Fibroblast of mammary gland (primary cell): ENCODE results near the gene ZNF747.

Experiments used
- DNase-seq: peaks from one replicate; pipeline ENCODE4 v3.0.0-alpha.2; 2010; ENCODE audit warnings: low read depth
- H3K4me3 ChIP-seq: 2 replicates; pipeline ENCODE4 v1.5.1; 2011; ENCODE audit warnings: low read depth, mild to moderate bottlenecking, low read length, moderate library complexity; ENCODE audit not compliant: control insufficient read depth
- TF ChIP-seq, protein P1 (sequence below): conservative IDR thresholded peaks from 2 replicates; pipeline ENCODE4 v1.5.1; 2011; ENCODE audit warnings: low read depth, low read length, inconsistent platforms; ENCODE audit not compliant: control insufficient read depth, insufficient read depth

ZNF747 gene

GRCh38 chr16:30509081-30509765 is 25.4 kb downstream of the ZNF747 start:
- H3K4me3 ChIP-seq = no peak overlapping the region
- TF ChIP-seq, protein P1, sequence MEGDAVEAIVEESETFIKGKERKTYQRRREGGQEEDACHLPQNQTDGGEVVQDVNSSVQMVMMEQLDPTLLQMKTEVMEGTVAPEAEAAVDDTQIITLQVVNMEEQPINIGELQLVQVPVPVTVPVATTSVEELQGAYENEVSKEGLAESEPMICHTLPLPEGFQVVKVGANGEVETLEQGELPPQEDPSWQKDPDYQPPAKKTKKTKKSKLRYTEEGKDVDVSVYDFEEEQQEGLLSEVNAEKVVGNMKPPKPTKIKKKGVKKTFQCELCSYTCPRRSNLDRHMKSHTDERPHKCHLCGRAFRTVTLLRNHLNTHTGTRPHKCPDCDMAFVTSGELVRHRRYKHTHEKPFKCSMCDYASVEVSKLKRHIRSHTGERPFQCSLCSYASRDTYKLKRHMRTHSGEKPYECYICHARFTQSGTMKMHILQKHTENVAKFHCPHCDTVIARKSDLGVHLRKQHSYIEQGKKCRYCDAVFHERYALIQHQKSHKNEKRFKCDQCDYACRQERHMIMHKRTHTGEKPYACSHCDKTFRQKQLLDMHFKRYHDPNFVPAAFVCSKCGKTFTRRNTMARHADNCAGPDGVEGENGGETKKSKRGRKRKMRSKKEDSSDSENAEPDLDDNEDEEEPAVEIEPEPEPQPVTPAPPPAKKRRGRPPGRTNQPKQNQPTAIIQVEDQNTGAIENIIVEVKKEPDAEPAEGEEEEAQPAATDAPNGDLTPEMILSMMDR = no peak
- DNase-seq = no peak

GRCh38 chr16:30503403-30504296 is 31.0 kb downstream of the ZNF747 start:
- H3K4me3 ChIP-seq = no peak overlapping the region
- DNase-seq = no peak
- TF ChIP-seq, protein P1 = no peak

GRCh38 chr16:30499284-30499683 is 35.4 kb downstream of the ZNF747 start:
- peak overlapping the region; percentile 40 for H3K4me3 ChIP-seq
- DNase-seq = peak; percentile 22
- TF ChIP-seq, protein P1 = no peak

DNA sequence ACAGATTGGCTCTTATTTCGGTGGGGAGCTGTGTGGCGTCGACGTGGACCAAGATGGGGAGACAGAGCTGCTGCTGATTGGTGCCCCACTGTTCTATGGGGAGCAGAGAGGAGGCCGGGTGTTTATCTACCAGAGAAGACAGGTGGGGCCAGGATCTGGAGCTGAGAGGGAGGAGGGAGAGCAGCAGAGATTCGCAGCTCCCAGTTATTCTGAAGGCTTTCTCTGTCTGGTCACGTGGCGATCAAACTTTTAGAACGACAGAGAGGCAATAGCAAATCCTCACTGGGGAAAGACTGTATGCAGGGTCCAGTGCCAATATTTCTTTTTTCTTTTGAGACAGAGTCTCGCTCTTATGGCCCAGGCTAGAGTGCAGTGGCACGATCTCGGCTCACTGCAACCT is 39.9 kb downstream of the ZNF747 start:
- no peak for DNase-seq
- no peak overlapping the region for H3K4me3 ChIP-seq
- TF ChIP-seq, protein P1 = no peak

DNA sequence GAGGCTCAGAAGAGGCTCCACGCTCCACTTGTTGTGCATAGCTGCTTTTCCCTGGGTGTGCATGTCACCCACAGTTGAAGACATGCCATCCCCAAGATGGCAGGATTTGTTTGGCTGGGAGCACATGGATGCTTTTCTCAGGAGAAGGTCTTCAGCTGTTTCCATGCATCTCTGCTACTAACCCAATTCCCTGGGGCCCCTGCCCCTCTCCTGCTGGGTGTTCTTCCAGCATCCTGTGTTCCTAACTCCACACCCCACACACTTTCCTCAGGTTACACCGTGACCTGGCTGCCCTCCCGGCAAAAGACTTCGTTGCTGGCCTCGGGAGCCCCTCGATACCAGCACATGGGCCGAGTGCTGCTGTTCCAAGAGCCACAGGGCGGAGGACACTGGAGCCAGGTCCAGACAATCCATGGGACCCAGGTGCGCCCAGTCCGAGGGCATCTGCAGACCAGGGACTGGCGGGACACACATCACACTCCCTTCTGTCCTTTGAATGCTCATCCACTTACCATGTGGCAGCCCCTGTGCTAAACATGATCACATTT is 40.6 kb downstream of the ZNF747 start:
- TF ChIP-seq, protein P1 = no peak
- DNase-seq = no peak
- no peak overlapping the region for H3K4me3 ChIP-seq

DNA sequence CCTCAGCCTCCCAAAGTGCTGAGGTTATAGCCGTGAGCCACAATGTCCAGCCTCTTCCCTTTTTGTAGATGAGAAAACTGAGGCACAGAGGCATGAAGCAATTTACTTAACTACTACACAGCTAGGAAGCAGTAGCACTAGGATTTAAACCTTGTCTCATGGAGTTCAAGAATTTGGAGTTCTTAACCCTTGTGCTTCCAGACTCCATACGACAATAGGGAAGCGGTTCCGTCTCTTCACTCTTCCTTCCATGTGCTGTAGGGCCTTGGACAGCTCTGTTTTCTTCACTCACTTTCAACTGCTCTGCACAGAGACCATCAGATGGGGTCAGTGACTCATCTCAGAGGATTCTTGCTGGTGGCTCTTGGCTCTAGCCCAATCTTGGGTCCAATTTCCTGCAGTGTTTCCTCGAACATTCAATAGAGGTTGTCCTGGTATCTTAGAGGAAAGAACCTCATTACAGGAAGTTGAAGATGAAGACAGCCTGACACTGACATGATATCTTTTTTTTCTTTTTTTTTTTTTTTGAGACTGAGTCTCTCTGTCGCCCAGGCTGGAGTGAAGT is 42.8 kb downstream of the ZNF747 start:
- no peak overlapping the region for H3K4me3 ChIP-seq
- DNase-seq = peak; percentile 80
- TF ChIP-seq, protein P1 = no peak
